Heart left ventricle (tissue), 16 donors: ENCODE measurements around the gene PPIE. TPM values are rescaled to one million over a fixed set of nuclear protein-coding genes. Genes with fewer than 3 reads are reported as not detected.

Experiments used
- ATAC-seq, 4 donors: fragments of 200-7000 bp; cut with Tn5 transposase; one replicate each; pipeline ENCODE4 v1.9.1; 2020 to 2022; ENCODE audit warnings: moderate library complexity in 4 of 4, mild to moderate bottlenecking in 3 of 4, moderate number of reproducible peaks in 1 of 4
- DNase-seq, 5 donors: peaks; one replicate each; pipeline ENCODE4 v3.0.0-alpha.2; 2020
- H3K27ac ChIP-seq, 12 donors: fragments of 200-600 bp; sonication (generic) in 4 of 12; one replicate each; pipeline versions ENCODE4 v1.5.0 to v1.8.0; 2016 to 2022; ENCODE audit warnings: mild to moderate bottlenecking in 2 of 12
- H3K27me3 ChIP-seq, 9 donors: fragments of 200-600 bp; sonication (generic) in 2 of 9; one replicate each; pipeline versions ENCODE4 v1.5.1 to v1.8.0; 2016 to 2022; ENCODE audit warnings: mild to moderate bottlenecking in 3 of 9
- H3K36me3 ChIP-seq, 9 donors: fragments of 200-600 bp; sonication (generic) in 2 of 9; one replicate each; pipeline versions ENCODE4 v1.5.0 to v1.8.0; 2018 to 2022; ENCODE audit warnings: mild to moderate bottlenecking in 2 of 9
- H3K4me1 ChIP-seq, 12 donors: fragments of 200-600 bp; sonication (generic) in 4 of 12; one replicate each; pipeline versions ENCODE4 v1.5.0 to v1.8.0; 2016 to 2022; ENCODE audit warnings: mild to moderate bottlenecking in 3 of 12
- H3K4me3 ChIP-seq, 12 donors: fragments of 200-600 bp; sonication (generic) in 4 of 12; one replicate each; pipeline versions ENCODE4 v1.5.0 to v1.8.0; 2017 to 2022; ENCODE audit warnings: mild to moderate bottlenecking in 9 of 12, moderate library complexity in 4 of 12
- H3K9me3 ChIP-seq, 12 donors: fragments of 200-600 bp; sonication (generic) in 4 of 12; one replicate each; pipeline versions ENCODE4 v1.5.0 to v1.8.0; 2016 to 2022; ENCODE audit warnings: mild to moderate bottlenecking in 1 of 12
- POLR2A ChIP-seq, 2 donors: fragments of 450-650 bp; IDR thresholded peaks; one replicate each; pipeline ENCODE4 v1.6.1; 2017; ENCODE audit warnings: antibody characterized with exemption in 2 of 2, mild to moderate bottlenecking in 2 of 2, moderate library complexity in 2 of 2
- WGBS, 4 donors: extraction: QIAGEN DNeasy Blood & Tissue Kit in 2 of 4; methylation state at CpG; one replicate each; pipeline versions ENCODE4 v1.1.5 to v1.1.7; 2013 to 2018; 5-methylcytosine and 5-hydroxymethylcytosine counted together
- intact Hi-C, 10 donors: fragments of 100-400 bp; cut with DNase I; formaldehyde crosslinking; loops; one replicate each; pipeline versions ENCODE4 v1.11.1 to v1.14.2; 2022
- polyA plus RNA-seq, 2 donors: library from polyadenylated mRNA; stranded (reverse); fragments of 200-250 nt; gene quantifications; one replicate each; pipeline ENCODE4 v1.2.3, GENCODE V29; 2013
- total RNA-seq, 9 donors: library from RNA; depleted of rRNA in 2 of 9; stranded (reverse); fragments of >200 nt in 2 of 9; fragmentation: NEBNext Ultra II Directional in 3 of 9; extraction: Animal tissue kit (Norgen Biotek cat#: 25700) in 3 of 9; gene quantifications; one replicate each; pipeline versions ENCODE4 v1.1.0 to v1.2.4, GENCODE V29; 2016 to 2023
- TF ChIP-seq, protein P1 (sequence below), 12 donors: fragments of 200-600 bp; sonication (generic) in 4 of 12; IDR thresholded peaks; one replicate each; pipeline versions ENCODE4 v1.5.0 to v1.8.0; 2018 to 2022; ENCODE audit warnings: antibody characterized with exemption in 12 of 12, mild to moderate bottlenecking in 5 of 12
- donor health status: ischemic (EF 13 %, LVEDD 7.1; RV severe dilation, severe dysfunction).
- donor health status: healthy with polysubstance abuse.
- donor health status: DM: no; HTN: yes; CAD: no.
- donor health status: DM: no; HTN: no; CAD: no.
- donor health status: ischemic (EF 25% LVEDD 6.9; RV normal size, moderate dysfunction).
- donor health status: ischemic (EF 25% LVEDD 5.7; RV mildly dilated, moderate dysfunction).
- donor health status: healthy.
- donor health status: DM: yes; HTN: yes; CAD: no.
- donor health status: ischemic (EF 35%, LVEDD 5.7; RV mildly dilated, moderate dysfunction).
- donor health status: nonischemic (EF 11% LVEDD 7.7; RV severe dilation, severe dysfunction).
- donor health status: DM: yes; HTN: yes; CAD: no.
- donor health status: PGD.
- donor health status: ischemic (EF 29% LVEDD 5.4; RV normal size, mild dysfunction).
- donor health status: nonischemic (EF 23%, LVEDD 6.1; RV moderate dilation, normal function).

Gene PPIE
- total and polyA plus RNA-seq, 11 donors: 22.2 to 45.3 (median 28.2) TPM

DNA sequence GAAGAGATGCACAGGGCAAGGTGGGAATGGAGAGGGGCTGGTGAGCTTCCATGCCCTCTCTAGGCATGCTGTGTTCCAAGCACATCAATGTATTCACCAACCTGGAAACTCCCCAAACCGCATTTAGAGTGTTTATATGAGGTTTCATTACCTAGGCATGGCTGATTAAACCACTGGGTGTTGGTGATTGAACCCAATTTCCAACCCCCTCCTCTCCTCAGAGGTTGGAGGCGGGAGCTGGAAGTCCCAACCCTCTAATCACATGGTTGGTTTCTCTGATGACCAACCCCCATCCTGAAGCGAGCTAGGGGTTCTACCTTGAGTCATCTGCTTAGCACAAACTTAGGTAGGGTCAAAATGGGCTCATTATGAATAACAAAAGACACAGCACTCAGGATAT, 3.0 kb upstream of the PPIE start:
- Histone ChIP-seq H3K36me3 (peaks cover 0 to 8% (median 6%) of the 10 kb centered on the region in 9 donors), H3K27ac (no peak overlapping the region), H3K4me1 (peaks cover 0 to 21% (median 14%) of the 10 kb centered on the region in 12 donors), H3K9me3 (no peaks in the 10 kb centered on the region), H3K27me3 (peaks cover 0 to 39% (median 9%) of the 10 kb centered on the region in 9 donors), H3K4me3 (no peak overlapping the region)
- no peak for ATAC-seq
- intact Hi-C loops: loop anchor here in 1 of 10 donors (10.0 kb wide), 1 partner anchor 641 kb away; no protein-coding TSS in a partner anchor
- no peak for DNase-seq
- whole genome bisulfite sequencing, 4 donors: 56 to 86% (median 73%) methylated on average over 3 of the region's 3 CpGs
- TF ChIP-seq, protein P1, sequence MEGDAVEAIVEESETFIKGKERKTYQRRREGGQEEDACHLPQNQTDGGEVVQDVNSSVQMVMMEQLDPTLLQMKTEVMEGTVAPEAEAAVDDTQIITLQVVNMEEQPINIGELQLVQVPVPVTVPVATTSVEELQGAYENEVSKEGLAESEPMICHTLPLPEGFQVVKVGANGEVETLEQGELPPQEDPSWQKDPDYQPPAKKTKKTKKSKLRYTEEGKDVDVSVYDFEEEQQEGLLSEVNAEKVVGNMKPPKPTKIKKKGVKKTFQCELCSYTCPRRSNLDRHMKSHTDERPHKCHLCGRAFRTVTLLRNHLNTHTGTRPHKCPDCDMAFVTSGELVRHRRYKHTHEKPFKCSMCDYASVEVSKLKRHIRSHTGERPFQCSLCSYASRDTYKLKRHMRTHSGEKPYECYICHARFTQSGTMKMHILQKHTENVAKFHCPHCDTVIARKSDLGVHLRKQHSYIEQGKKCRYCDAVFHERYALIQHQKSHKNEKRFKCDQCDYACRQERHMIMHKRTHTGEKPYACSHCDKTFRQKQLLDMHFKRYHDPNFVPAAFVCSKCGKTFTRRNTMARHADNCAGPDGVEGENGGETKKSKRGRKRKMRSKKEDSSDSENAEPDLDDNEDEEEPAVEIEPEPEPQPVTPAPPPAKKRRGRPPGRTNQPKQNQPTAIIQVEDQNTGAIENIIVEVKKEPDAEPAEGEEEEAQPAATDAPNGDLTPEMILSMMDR (IDR thresholded peaks at IDR 0.05): no peak
- TF ChIP-seq POLR2A (IDR thresholded peaks at IDR 0.05): no peak

DNA sequence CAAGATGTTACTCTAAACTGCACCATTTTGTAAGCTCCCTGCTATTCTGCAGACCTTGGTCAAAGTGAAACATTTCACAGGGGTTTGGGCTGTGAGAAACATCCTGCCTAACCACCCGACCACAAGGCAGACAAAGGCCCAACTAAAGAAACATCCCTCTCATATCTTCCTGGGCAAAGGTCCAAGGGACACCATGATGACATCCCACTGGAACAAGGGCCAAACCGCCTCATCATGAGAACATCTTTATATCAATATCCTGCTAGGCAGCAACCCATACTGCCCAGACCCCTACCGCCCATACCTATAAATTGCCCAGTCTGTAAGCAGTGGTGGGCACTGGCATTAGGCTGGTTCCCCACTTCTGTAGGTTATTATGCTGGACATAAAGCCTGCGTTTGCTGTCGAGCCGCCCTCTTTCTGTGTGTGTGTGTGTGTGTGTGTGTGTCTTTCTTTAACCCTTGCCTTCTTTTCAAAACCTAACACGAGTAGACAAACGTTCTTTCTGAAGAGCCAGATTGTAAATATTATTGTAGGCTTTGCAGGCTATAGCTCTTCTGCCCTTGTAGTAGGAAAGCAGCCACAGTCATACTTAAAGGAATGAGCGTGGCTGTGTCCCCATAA, 1.0 kb upstream of the PPIE start:
- H3K9me3 ChIP-seq: no peaks in the 10 kb centered on the region
- intact Hi-C loops: loop anchor here in 1 of 10 donors (10.0 kb wide), 1 partner anchor 643 kb away; no protein-coding TSS in a partner anchor
- H3K4me1 ChIP-seq: peaks cover 0 to 21% (median 14%) of the 10 kb centered on the region in 12 donors
- DNase-seq (no peak), ATAC-seq (no peak)
- H3K36me3 ChIP-seq: peaks cover 0 to 27% (median 25%) of the 10 kb centered on the region in 9 donors
- peaks cover 0 to 23% (median 9%) of the 10 kb centered on the region in 9 donors for H3K27me3 ChIP-seq
- 72 to 82% (median 79%) methylated on average over 9 of the region's 9 CpGs for WGBS, 4 donors
- peak overlapping the region in 1 of 12 donors; percentile 39 for H3K27ac ChIP-seq
- no peak overlapping the region for H3K4me3 ChIP-seq
- no peak for TF ChIP-seq POLR2A (IDR thresholded peaks at IDR 0.05)
- TF ChIP-seq, protein P1 (IDR thresholded peaks at IDR 0.05): no peak

DNA sequence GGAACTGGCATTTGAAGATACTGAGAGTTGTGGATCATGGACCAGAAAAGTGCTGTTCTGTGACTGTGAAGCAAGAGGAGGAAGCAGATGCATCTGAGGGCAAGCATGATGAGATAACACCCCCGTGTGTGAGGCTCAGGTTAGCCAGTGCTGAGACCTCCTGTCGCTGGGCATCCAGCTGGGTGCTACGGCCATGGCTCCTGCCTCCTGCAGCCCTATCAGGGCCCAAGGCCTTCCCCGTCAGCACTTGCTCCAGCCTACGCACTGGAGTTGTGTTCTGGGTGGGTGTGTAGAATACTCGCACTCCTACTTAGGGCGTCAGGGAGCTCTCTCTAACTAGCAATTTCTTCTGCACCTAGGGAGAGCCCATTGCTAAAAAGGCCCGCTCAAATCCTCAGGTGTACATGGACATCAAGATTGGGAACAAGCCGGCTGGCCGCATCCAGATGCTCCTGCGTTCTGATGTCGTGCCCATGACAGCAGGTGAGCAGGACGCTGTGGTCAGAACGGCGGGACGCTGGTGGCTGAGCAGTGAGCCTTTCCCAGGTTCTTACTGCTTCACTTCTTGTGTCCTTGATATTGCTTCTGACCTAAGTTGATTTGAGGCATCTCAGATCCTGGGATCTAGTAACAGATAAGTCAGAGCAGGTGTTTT, 6.5 kb downstream of the PPIE start:
- ATAC-seq (peak in 1 of 4 donors; percentile 17), DNase-seq (no peak)
- H3K36me3 ChIP-seq: peaks cover 4 to 100% (median 100%) of the 10 kb centered on the region in 9 donors
- intact Hi-C loops: no loop called here
- H3K4me1 ChIP-seq: peaks cover 0 to 8% (median 0%) of the 10 kb centered on the region in 12 donors
- no peaks in the 10 kb centered on the region for H3K9me3 ChIP-seq
- H3K27ac ChIP-seq: no peak overlapping the region
- no peak for TF ChIP-seq POLR2A (IDR thresholded peaks at IDR 0.05)
- TF ChIP-seq, protein P1 (IDR thresholded peaks at IDR 0.05): no peak
- H3K4me3 ChIP-seq: no peak overlapping the region
- 92 to 96% (median 95%) methylated on average over 11 to 16 of the region's 16 CpGs for WGBS, 4 donors
- no peaks in the 10 kb centered on the region for H3K27me3 ChIP-seq

DNA sequence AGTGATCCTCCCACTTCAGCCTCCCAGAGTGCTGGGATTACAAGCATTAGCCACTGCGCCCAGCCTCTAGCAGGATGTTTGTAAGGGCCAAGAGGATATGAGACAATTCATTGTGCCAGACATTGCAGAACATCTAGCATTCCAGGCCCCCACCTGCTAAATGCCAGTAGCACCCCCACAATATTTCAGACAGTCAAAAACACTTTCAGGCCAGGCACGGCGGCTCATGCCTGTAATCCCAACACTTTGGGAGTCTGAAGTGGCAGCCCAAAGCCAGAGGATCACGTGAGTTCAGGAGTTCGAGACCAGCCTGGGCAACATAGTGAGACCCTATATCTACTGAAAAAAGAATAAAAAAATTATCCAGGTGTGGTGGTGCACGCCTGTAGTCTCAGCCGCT, 12.9 kb downstream of the PPIE start:
- Histone ChIP-seq H3K27ac (no peak overlapping the region), H3K4me1 (peaks cover 0 to 8% (median 0%) of the 10 kb centered on the region in 12 donors), H3K4me3 (no peak overlapping the region), H3K27me3 (no peaks in the 10 kb centered on the region), H3K36me3 (peaks cover 4 to 100% (median 98%) of the 10 kb centered on the region in 9 donors), H3K9me3 (no peaks in the 10 kb centered on the region)
- TF ChIP-seq POLR2A (IDR thresholded peaks at IDR 0.05): no peak
- TF ChIP-seq, protein P1 (IDR thresholded peaks at IDR 0.05): no peak
- DNase-seq (no peak), ATAC-seq (no peak)
- intact Hi-C loops: no loop called here
- WGBS, 4 donors: 94 to 97% (median 97%) methylated on average over 7 of the region's 7 CpGs
